Lower lobe of right lung (tissue), 2 donors: ENCODE measurements around the gene BCL2. TPM values are rescaled to one million over a fixed set of nuclear protein-coding genes. Genes with fewer than 3 reads are reported as not detected.

ENCODE experiments used
- ATAC-seq, 2 donors: fragments of 200-7000 bp; cut with Tn5 transposase; one replicate each; pipeline ENCODE4 v1.9.1; 2020 to 2022; ENCODE audit warnings: mild to moderate bottlenecking in 2 of 2, moderate library complexity in 2 of 2
- DNase-seq: peaks from one replicate; pipeline ENCODE4 v3.0.0-alpha.2; 2020
- H3K27ac ChIP-seq: fragments of 200-600 bp; one replicate; pipeline ENCODE4 v1.8.0; 2022
- H3K27me3 ChIP-seq: fragments of 200-600 bp; one replicate; pipeline ENCODE4 v1.8.0; 2022; ENCODE audit warnings: low read depth
- H3K36me3 ChIP-seq: fragments of 200-600 bp; one replicate; pipeline ENCODE4 v1.8.0; 2022; ENCODE audit warnings: mild to moderate bottlenecking
- H3K4me1 ChIP-seq: fragments of 200-600 bp; one replicate; pipeline ENCODE4 v1.8.0; 2022
- H3K4me3 ChIP-seq: fragments of 200-600 bp; one replicate; pipeline ENCODE4 v1.8.0; 2022; ENCODE audit warnings: mild to moderate bottlenecking
- H3K9me3 ChIP-seq: fragments of 200-600 bp; one replicate; pipeline ENCODE4 v1.8.0; 2022
- intact Hi-C: fragments of 100-400 bp; cut with DNase I; formaldehyde crosslinking; loops from one replicate; pipeline ENCODE4 v1.11.0; 2022
- total RNA-seq: library from RNA; stranded (reverse); fragmentation: NEBNext Ultra II Directional; extraction: Animal tissue kit (Norgen Biotek cat#: 25700); gene quantifications from one replicate; pipeline ENCODE4 v1.2.1, GENCODE V29; 2021
- TF ChIP-seq, protein P1 (sequence below): fragments of 200-600 bp; IDR thresholded peaks from one replicate; pipeline ENCODE4 v1.8.0; 2022; ENCODE audit warnings: antibody characterized with exemption, mild to moderate bottlenecking
- donor health status: DM: no; HTN: yes; CAD: no; lungs with severe emphysema.

BCL2 gene
- total RNA-seq, 1 donor from 2014 or later = 11.0 TPM

DNA sequence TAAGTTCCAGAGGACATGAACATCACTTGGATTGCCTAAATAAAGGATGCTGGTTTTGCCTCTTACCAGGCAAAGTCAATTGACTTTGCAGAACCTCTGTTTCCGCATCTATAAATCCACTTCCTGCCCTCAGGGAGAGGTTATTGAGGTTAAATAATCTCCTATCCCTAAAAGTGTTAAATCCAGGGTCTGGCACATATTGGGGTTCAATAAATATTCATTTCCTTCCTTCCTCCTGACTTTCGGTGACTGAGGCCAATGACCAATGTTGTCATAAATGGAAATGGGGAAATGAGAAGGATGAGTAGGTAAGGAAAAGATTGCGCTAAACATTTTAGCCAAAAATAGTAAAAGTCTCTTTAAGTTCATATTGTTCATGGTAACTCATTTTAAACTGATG, 16.0 kb downstream of the BCL2 start:
- Histone ChIP-seq H3K9me3 (no peaks in the 10 kb centered on the region), H3K36me3 (no peaks in the 10 kb centered on the region), H3K4me3 (no peak overlapping the region), H3K27ac (no peak overlapping the region), H3K4me1 (peaks cover 40% of the 10 kb centered on the region), H3K27me3 (no peaks in the 10 kb centered on the region)
- TF ChIP-seq, protein P1, sequence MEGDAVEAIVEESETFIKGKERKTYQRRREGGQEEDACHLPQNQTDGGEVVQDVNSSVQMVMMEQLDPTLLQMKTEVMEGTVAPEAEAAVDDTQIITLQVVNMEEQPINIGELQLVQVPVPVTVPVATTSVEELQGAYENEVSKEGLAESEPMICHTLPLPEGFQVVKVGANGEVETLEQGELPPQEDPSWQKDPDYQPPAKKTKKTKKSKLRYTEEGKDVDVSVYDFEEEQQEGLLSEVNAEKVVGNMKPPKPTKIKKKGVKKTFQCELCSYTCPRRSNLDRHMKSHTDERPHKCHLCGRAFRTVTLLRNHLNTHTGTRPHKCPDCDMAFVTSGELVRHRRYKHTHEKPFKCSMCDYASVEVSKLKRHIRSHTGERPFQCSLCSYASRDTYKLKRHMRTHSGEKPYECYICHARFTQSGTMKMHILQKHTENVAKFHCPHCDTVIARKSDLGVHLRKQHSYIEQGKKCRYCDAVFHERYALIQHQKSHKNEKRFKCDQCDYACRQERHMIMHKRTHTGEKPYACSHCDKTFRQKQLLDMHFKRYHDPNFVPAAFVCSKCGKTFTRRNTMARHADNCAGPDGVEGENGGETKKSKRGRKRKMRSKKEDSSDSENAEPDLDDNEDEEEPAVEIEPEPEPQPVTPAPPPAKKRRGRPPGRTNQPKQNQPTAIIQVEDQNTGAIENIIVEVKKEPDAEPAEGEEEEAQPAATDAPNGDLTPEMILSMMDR = no peak
- intact Hi-C loops = no loop called here
- DNase-seq = no peak
- no peak for ATAC-seq

DNA sequence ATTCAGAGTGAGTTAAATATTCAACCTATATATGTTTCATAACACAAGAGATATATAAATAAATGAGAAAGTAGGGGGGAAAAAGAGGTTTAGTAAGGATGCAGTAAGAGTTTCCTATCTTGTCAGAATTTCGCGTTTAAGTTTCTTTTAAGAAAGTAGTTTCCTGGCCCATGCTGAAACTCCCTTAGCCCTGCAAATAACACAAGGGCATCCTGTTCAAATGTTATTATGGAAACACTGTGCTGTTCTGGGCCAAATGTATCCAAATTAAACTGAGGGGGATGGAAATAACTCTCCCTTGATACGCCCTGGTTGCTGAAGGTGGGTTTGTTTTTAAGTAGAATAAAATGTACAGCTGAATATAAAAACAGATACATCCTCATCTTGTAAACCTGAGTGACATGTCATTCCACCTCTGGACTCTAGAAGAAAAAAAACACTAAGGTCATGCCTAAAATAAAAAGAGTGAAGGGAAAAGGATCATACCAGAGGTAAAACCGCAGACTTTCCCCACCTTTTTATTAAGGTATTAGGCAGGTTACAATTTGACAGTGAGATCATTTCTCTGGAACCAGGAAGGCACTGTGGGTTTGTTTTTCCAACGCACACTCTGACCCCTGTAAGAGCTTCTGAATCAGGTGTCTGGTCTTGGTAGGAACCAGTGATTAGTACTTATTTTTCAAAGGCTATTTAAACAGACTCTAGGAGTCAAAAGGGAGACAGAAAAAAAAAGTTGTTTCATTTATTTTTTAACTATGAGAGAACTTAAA, 16.7 kb downstream of the BCL2 start:
- H3K36me3 ChIP-seq = no peaks in the 10 kb centered on the region
- peaks cover 42% of the 10 kb centered on the region for H3K4me1 ChIP-seq
- ATAC-seq (no peak), DNase-seq (no peak)
- no peak overlapping the region for H3K4me3 ChIP-seq
- H3K9me3 ChIP-seq = no peaks in the 10 kb centered on the region
- TF ChIP-seq, protein P1 = no peak
- no peaks in the 10 kb centered on the region for H3K27me3 ChIP-seq
- intact Hi-C loops = no loop called here
- H3K27ac ChIP-seq = no peak overlapping the region

DNA sequence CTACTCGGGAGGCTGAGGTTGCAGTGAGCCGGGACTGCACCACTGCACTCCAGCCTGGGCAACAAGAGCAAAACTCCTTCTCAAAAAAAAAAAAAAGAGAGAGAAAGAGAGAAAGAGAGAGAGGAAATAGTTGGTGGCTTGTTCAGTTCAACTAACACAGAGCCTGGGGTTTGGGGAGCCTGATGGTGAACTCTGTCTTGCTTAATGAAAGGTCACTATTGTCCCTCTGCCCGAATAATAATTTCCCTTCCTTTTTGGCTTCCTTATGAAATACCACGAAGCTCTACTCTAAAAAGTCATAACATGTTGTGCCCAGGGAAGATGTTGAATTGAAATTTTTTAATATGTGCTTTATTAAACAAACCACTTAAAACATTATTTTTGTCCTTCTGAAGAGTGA, 17.3 kb downstream of the BCL2 start:
- Histone ChIP-seq H3K27me3 (no peaks in the 10 kb centered on the region), H3K36me3 (no peaks in the 10 kb centered on the region), H3K4me3 (no peak overlapping the region), H3K27ac (peak overlapping the region; percentile 18), H3K4me1 (peaks cover 43% of the 10 kb centered on the region), H3K9me3 (no peaks in the 10 kb centered on the region)
- ATAC-seq (peak in 1 of 2 donors; percentile 25), DNase-seq (no peak)
- TF ChIP-seq, protein P1 = no peak
- intact Hi-C loops = no loop called here

DNA sequence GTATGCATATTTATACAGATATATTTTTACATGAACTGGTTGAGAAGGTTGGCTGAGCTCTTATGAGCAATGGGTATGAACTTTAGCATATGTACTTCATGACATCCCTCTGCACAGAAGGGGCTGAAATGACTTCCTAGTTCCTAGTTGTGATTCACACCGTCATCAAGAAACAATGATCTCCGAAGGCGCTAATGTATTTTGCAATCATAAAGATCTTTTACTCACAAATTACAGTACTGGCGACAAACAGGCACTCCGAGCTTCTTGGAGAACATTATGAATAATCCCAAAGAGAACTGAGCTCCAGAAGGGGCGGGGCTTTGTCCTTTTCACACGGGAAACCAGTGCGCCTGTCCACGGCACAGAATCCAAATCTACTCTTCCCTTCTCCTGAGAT, 18.1 kb downstream of the BCL2 start:
- ATAC-seq = peak; percentile 49 to 67
- H3K4me3 ChIP-seq = no peak overlapping the region

DNA sequence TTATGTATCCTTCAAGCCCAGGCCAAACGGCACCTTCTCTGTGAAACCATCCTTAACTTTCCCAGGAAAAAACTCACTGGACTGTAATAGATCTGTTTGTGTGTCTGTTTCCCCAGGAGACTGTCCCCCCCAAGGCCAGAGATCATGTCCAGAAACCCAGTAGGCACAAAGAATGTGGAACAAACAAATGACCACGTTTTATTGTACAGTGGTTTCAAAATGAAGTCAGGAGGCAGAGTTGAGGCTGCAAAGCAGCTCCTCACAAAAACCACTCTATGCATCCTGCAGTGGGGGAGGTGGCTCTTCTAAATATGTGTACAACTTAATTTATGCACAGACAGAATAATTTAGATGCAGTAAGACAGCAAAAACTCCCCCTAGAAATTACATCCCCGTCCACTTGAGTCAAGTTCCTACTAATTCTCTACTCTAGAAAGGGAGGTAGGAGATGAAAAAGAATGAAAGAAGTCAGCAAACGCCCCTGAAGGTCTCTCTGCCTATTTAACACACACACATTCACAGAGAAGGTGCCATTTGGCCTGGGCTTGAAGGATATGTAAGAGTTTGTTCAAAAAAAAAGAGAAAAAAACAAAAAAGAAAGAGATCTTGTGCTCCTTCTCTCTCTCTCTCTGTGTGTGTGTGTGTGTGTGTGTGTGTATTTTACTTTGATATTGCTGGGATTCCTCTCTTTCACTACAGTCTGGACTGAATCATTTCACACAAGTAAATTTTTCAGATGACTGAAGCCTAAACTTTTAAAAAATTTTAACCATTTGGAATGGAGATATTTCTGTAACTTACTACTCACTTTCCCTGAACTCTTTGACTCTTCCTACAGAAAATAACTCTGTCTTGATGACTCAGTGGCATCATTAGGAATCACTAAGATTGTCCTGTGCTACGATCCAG, 19.5 kb downstream of the BCL2 start:
- Histone ChIP-seq H3K27ac (no peak overlapping the region), H3K4me1 (peaks cover 39% of the 10 kb centered on the region), H3K36me3 (no peaks in the 10 kb centered on the region), H3K9me3 (no peaks in the 10 kb centered on the region), H3K27me3 (no peaks in the 10 kb centered on the region), H3K4me3 (no peak overlapping the region)
- DNase-seq (no peak), ATAC-seq (no peak)
- TF ChIP-seq, protein P1 = no peak
- intact Hi-C loops = no loop called here

More for the DNA sequence above, 18.1 kb downstream of the BCL2 start:
- intact Hi-C loops = no loop called here
- H3K27me3 ChIP-seq = no peaks in the 10 kb centered on the region
- no peaks in the 10 kb centered on the region for H3K36me3 ChIP-seq
- H3K27ac ChIP-seq = no peak overlapping the region
- TF ChIP-seq, protein P1 = no peak
- no peaks in the 10 kb centered on the region for H3K9me3 ChIP-seq
- H3K4me1 ChIP-seq = peaks cover 39% of the 10 kb centered on the region
- no peak for DNase-seq
